Trophoblast cell (in vitro differentiated cells and primary cell): ENCODE data around the gene NOMO2.
"Not testable (repeated sequence)": the region's sequence is repeated elsewhere in the genome, so short reads cannot be mapped to it uniquely, and the experiment has no call there.

ENCODE experiments used
- DNase-seq, 2 donors: peaks; one replicate each; pipeline ENCODE4 v3.0.0-alpha.2; 2016
- H2AFZ ChIP-seq: 2 replicates; pipeline ENCODE4 v1.6.1; 2013; ENCODE audit warnings: low read length, moderate library complexity, mild to moderate bottlenecking; ENCODE audit not compliant: insufficient read depth, poor library complexity
- H2AK5ac ChIP-seq: 2 replicates; pipeline ENCODE4 v1.6.1; 2013; ENCODE audit warnings: mild to moderate bottlenecking, low read length
- H2BK120ac ChIP-seq: 2 replicates; pipeline ENCODE4 v1.6.1; 2013; ENCODE audit warnings: low read length, mild to moderate bottlenecking, moderate library complexity; ENCODE audit not compliant: insufficient read depth, poor library complexity
- H2BK12ac ChIP-seq: 2 replicates; pipeline ENCODE4 v1.6.1; 2013; ENCODE audit warnings: mild to moderate bottlenecking, low read length, moderate library complexity
- H2BK5ac ChIP-seq: 2 replicates; pipeline ENCODE4 v1.6.1; 2013; ENCODE audit warnings: low read length, low read depth, moderate library complexity, mild to moderate bottlenecking; ENCODE audit not compliant: poor library complexity
- H3K14ac ChIP-seq: 2 replicates; pipeline ENCODE4 v1.6.1; 2013; ENCODE audit warnings: mild to moderate bottlenecking, low read length
- H3K18ac ChIP-seq: 2 replicates; pipeline ENCODE4 v1.6.1; 2013; ENCODE audit warnings: mild to moderate bottlenecking, low read length
- H3K23ac ChIP-seq: 2 replicates; pipeline ENCODE4 v1.6.1; 2013; ENCODE audit warnings: low read length
- H3K27ac ChIP-seq: 2 replicates; pipeline ENCODE4 v1.5.1; 2013; ENCODE audit warnings: low read depth, mild to moderate bottlenecking, inconsistent platforms, low read length, moderate library complexity
- H3K27me3 ChIP-seq: 2 replicates; pipeline ENCODE4 v1.6.1; 2013; ENCODE audit warnings: inconsistent platforms, mild to moderate bottlenecking, low read length, moderate library complexity; ENCODE audit not compliant: insufficient read depth
- H3K36me3 ChIP-seq, 2 experiments: 1 replicate in 1 of 2; 2 replicates in 1 of 2; pipeline ENCODE4 v1.6.1; 2013; ENCODE audit warnings: low read length in 2 of 2, mild to moderate bottlenecking in 2 of 2, moderate library complexity in 1 of 2; ENCODE audit not compliant: insufficient read depth in 2 of 2, control insufficient read depth in 1 of 2
- H3K4ac ChIP-seq: 2 replicates; pipeline ENCODE4 v1.6.1; 2013; ENCODE audit warnings: low read depth, mild to moderate bottlenecking, low read length, moderate library complexity
- H3K4me1 ChIP-seq, 2 experiments: 1 replicate in 1 of 2; 2 replicates in 1 of 2; pipeline ENCODE4 v1.6.1; 2013; ENCODE audit warnings: low read length in 2 of 2, mild to moderate bottlenecking in 2 of 2, moderate library complexity in 1 of 2; ENCODE audit not compliant: insufficient read depth in 2 of 2, control insufficient read depth in 1 of 2
- H3K4me2 ChIP-seq: 2 replicates; pipeline ENCODE4 v1.6.1; 2013; ENCODE audit warnings: inconsistent platforms, mild to moderate bottlenecking, low read length, moderate library complexity
- H3K4me3 ChIP-seq: 2 replicates; pipeline ENCODE4 v1.5.1; 2013; ENCODE audit warnings: mild to moderate bottlenecking, low read depth, low read length, inconsistent platforms
- H3K79me1 ChIP-seq: one replicate; pipeline ENCODE4 v1.6.1; 2013; ENCODE audit warnings: low read length
- H3K79me2 ChIP-seq: 2 replicates; pipeline ENCODE4 v1.6.1; 2013; ENCODE audit warnings: low read length, mild to moderate bottlenecking; ENCODE audit not compliant: control insufficient read depth, insufficient read depth, poor library complexity
- H3K9ac ChIP-seq: 2 replicates; pipeline ENCODE4 v1.6.1; 2013; ENCODE audit warnings: mild to moderate bottlenecking, low read length
- H3K9me3 ChIP-seq: 2 replicates; pipeline ENCODE4 v1.6.1; 2013; ENCODE audit warnings: low read depth, mild to moderate bottlenecking, control low read depth, inconsistent platforms, low read length; ENCODE audit not compliant: insufficient read depth
- H4K12ac ChIP-seq: 2 replicates; pipeline ENCODE4 v1.6.1; 2013; ENCODE audit warnings: low read depth, mild to moderate bottlenecking, low read length, moderate library complexity
- H4K8ac ChIP-seq: 2 replicates; pipeline ENCODE4 v1.6.1; 2013; ENCODE audit warnings: low read depth, mild to moderate bottlenecking, low read length, moderate library complexity
- H4K91ac ChIP-seq: one replicate; pipeline ENCODE4 v1.6.1; 2013; ENCODE audit warnings: low read depth, mild to moderate bottlenecking, low read length, moderate library complexity
- WGBS: extraction: QIAGEN DNeasy Blood & Tissue Kit; methylation state at CpG from one replicate; pipeline ENCODE4 v1.1.7; 2013; ENCODE audit warnings: missing lambda C conversion rate; ENCODE audit not compliant: insufficient read length, insufficient coverage; ENCODE audit errors: extremely low coverage; 5-methylcytosine and 5-hydroxymethylcytosine counted together

Gene NOMO2

GRCh38 chr16:18579261-18579660 is 17.4 kb upstream of the NOMO2 start:
- no CpG with 5 or more reads among the region's 2 CpGs for WGBS
- not testable (repeated sequence) for DNase-seq, H3K79me1 ChIP-seq, H3K4ac ChIP-seq, H2BK120ac ChIP-seq, H3K79me2 ChIP-seq, H3K4me1 ChIP-seq, H3K27ac ChIP-seq, H2BK12ac ChIP-seq, H3K9ac ChIP-seq, H3K4me3 ChIP-seq, H4K8ac ChIP-seq, H4K91ac ChIP-seq, H3K14ac ChIP-seq, H4K12ac ChIP-seq, H2AFZ ChIP-seq, H3K36me3 ChIP-seq, H3K27me3 ChIP-seq, H3K18ac ChIP-seq, H3K9me3 ChIP-seq, H2BK5ac ChIP-seq, H3K23ac ChIP-seq, H3K4me2 ChIP-seq, H2AK5ac ChIP-seq

DNA sequence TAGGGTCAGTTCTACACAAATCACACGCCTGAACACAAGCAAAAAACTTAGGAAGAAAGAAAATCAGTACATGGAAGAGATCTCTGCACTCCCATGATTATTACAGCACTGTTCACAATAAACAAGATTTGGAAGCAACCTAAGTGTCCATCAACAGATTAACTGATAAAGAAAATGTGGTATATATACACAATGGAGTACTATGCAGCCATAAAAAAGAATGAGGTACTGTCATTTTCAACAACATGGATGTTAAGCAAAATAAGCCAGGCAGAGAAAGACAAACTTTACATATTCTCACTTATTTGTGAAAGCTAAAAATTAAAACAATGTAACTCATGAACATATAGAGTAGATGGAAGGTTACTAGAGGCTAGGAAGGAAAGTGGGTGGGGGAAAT is 16.0 kb upstream of the NOMO2 start:
- not testable (repeated sequence) for H4K12ac ChIP-seq, H3K4ac ChIP-seq, H3K27me3 ChIP-seq, H2BK5ac ChIP-seq, H2AFZ ChIP-seq, H2AK5ac ChIP-seq, H3K9ac ChIP-seq, H3K79me1 ChIP-seq, H3K36me3 ChIP-seq, DNase-seq, H3K27ac ChIP-seq, H3K14ac ChIP-seq, H4K91ac ChIP-seq, H3K9me3 ChIP-seq, H3K4me3 ChIP-seq, H2BK120ac ChIP-seq, H2BK12ac ChIP-seq, H3K18ac ChIP-seq, H3K4me1 ChIP-seq, H3K79me2 ChIP-seq, H4K8ac ChIP-seq, H3K23ac ChIP-seq, H3K4me2 ChIP-seq
- WGBS, result no CpG with 5 or more reads among the region's 1 CpG

DNA sequence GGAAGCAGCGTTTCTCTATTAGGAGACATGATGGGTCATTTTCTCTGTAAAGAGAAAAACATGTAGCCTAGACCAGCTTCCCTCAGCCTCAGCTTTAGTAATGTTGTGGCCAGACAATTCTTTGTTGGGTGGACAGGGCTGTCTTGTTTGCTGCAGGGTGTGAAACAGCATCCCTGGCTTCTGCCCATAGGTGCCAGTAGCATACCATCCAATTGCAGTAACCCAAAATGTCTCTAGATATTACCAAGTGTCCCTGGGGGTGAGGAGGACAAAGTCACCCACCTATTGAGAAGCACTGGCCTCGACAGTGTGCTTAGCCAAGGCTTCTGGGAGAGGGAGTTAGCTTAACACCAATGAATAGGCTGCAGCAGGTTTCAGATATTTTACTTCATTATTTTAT is 14.0 kb upstream of the NOMO2 start:
- not testable (repeated sequence) for H4K91ac ChIP-seq, H3K36me3 ChIP-seq, H3K79me2 ChIP-seq, H3K14ac ChIP-seq, H3K4ac ChIP-seq, H3K4me1 ChIP-seq, H3K9me3 ChIP-seq, H2BK5ac ChIP-seq, H2BK120ac ChIP-seq, H3K4me2 ChIP-seq, H2AK5ac ChIP-seq, H3K27ac ChIP-seq, H4K12ac ChIP-seq, H3K18ac ChIP-seq, H3K23ac ChIP-seq, H4K8ac ChIP-seq, H3K27me3 ChIP-seq, H3K79me1 ChIP-seq, H2AFZ ChIP-seq, H2BK12ac ChIP-seq, H3K4me3 ChIP-seq, H3K9ac ChIP-seq, DNase-seq
- WGBS, result no CpG with 5 or more reads among the region's 2 CpGs

- not testable (repeated sequence) for H3K4me1 ChIP-seq
These were observed 13.5 kb upstream of the NOMO2 start for GRCh38 chr16:18575298-18575917.

More at GRCh38 chr16:18575298-18575917, 13.5 kb upstream of the NOMO2 start:
- not testable (repeated sequence) for H3K14ac ChIP-seq, H3K27me3 ChIP-seq, H3K18ac ChIP-seq, H2BK5ac ChIP-seq, H3K36me3 ChIP-seq, H3K4ac ChIP-seq, H3K4me2 ChIP-seq, H3K23ac ChIP-seq, H2BK120ac ChIP-seq, H2AK5ac ChIP-seq, H3K9me3 ChIP-seq, H3K4me3 ChIP-seq, H4K12ac ChIP-seq, H4K91ac ChIP-seq, DNase-seq, H3K9ac ChIP-seq, H4K8ac ChIP-seq, H3K79me1 ChIP-seq, H3K27ac ChIP-seq, H3K79me2 ChIP-seq, H2BK12ac ChIP-seq, H2AFZ ChIP-seq
- 100% methylated on average over 4 of the region's 13 CpGs for WGBS
